Right hindlimb (tissue), 1 donor: ENCODE results near the gene MAP1LC3B.

Experiments
- DNase-seq: peaks from one replicate; pipeline ENCODE4 v3.0.0-alpha.2; 2018

MAP1LC3B gene

GRCh38 chr16:87391950-87392820 is at the start of gene MAP1LC3B:
MAP1LC3B (plus strand) TSS chr16:87392336; CDS start chr16:87392428, 92 bp downstream.
- DNase-seq = peak; percentile 99

GRCh38 chr16:87342504-87342903 is 49.6 kb upstream of the MAP1LC3B start:
- DNase-seq = no peak

- DNase-seq = no peak
These were observed 49.0 kb upstream of the MAP1LC3B start for GRCh38 chr16:87342978-87343752.

GRCh38 chr16:87343753-87344050 is 48.4 kb upstream of the MAP1LC3B start:
- no peak for DNase-seq

GRCh38 chr16:87344165-87344930 is 47.8 kb upstream of the MAP1LC3B start:
- DNase-seq = no peak

GRCh38 chr16:87344931-87345631 is 47.1 kb upstream of the MAP1LC3B start:
- DNase-seq = no peak

GRCh38 chr16:87345726-87346424 is 46.3 kb upstream of the MAP1LC3B start:
- DNase-seq = no peak

- no peak for DNase-seq
These were observed 45.5 kb upstream of the MAP1LC3B start for GRCh38 chr16:87346517-87347060.

GRCh38 chr16:87347932-87348615 is 44.1 kb upstream of the MAP1LC3B start:
- no peak for DNase-seq

- no peak for DNase-seq
These were observed 43.4 kb upstream of the MAP1LC3B start for GRCh38 chr16:87348616-87349157.

- DNase-seq = no peak
These were observed 42.1 kb upstream of the MAP1LC3B start for GRCh38 chr16:87350031-87350430.

GRCh38 chr16:87350681-87351319 is 41.3 kb upstream of the MAP1LC3B start:
- DNase-seq = peak; percentile 41

GRCh38 chr16:87351320-87351698 is 40.8 kb upstream of the MAP1LC3B start:
- no peak for DNase-seq

GRCh38 chr16:87352818-87353217 is 39.3 kb upstream of the MAP1LC3B start:
- DNase-seq = no peak

- no peak for DNase-seq
These were observed 38.5 kb upstream of the MAP1LC3B start for GRCh38 chr16:87353613-87354012.

GRCh38 chr16:87356491-87356853 is 35.7 kb upstream of the MAP1LC3B start:
- no peak for DNase-seq

- no peak for DNase-seq
These were observed 33.9 kb upstream of the MAP1LC3B start for GRCh38 chr16:87358250-87358649.

GRCh38 chr16:87358696-87359095 is 33.4 kb upstream of the MAP1LC3B start:
- DNase-seq = no peak

- DNase-seq = no peak
These were observed 33.0 kb upstream of the MAP1LC3B start for GRCh38 chr16:87359121-87359520.

- DNase-seq = no peak
These were observed 31.1 kb upstream of the MAP1LC3B start for GRCh38 chr16:87360862-87361610.
